HK-2 (cell line): Measurements from ENCODE around the gene MATN1.

Experiments
- DNase-seq: peaks from one replicate; pipeline ENCODE4 v3.0.0-alpha.2; 2018; ENCODE audit not compliant: unreplicated experiment

The MATN1 gene

DNA sequence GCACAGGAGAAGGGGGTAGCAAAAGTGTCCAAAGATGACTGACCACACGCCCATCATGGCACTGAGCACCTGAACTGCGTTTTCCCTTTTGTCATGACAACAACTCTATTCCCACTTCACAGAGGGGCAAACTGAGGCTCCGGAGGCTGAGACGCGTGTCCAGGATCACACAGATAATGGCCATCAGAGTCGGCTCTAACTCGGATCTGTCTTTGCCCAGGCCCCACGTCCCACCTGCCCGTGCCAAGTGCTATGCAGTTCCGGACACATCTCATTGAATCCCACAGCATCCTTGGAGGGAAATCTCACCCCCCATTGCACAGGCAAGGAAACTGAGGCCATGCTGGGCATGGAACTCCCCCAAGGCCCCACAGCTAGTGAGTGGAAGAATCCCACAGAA is 62.1 kb downstream of the MATN1 start:
- no peak for DNase-seq
